Endothelial cell of umbilical vein (primary cell): ENCODE results near the gene SEMA4F. TPM values are rescaled to one million over a fixed set of nuclear protein-coding genes. Genes with fewer than 3 reads are reported as not detected.

Source experiments
- BruUV-seq: library from RNA; stranded (reverse); fragments of 400-500 nt; replicated peaks from 2 replicates; lab custom pipeline; 2021; lab: Mats Ljungman, UMichigan
- CTCF ChIA-PET: fragments of 300-600, 350-600 bp; sonication (Branson Sonifier 250); formaldehyde crosslinking; loops from one replicate; lab custom pipeline; 2021; ENCODE audit warnings: antibody characterized with exemption, inconsistent platforms; lab: Charles Lee
- POLR2A ChIA-PET: fragments of 300-600, 350-600 bp; sonication (Branson Sonifier 250); formaldehyde crosslinking; loops from one replicate; lab custom pipeline; 2021; ENCODE audit warnings: antibody characterized with exemption, inconsistent platforms; lab: Charles Lee
- DNase-seq: peaks from one replicate; pipeline ENCODE4 v3.0.0-alpha.2; 2011; ENCODE audit warnings: low read depth, low spot score
- FAIRE-seq: peaks from 2 replicates; lab custom pipeline; 2011; peaks lifted over from hg19 to GRCh38; lab: Jason Lieb, UNC
- H2AFZ ChIP-seq: 2 replicates; pipeline ENCODE4 v1.6.0; 2012; ENCODE audit warnings: low read depth, low read length, control low read depth, inconsistent platforms
- H3K27ac ChIP-seq: 2 replicates; pipeline ENCODE4 v1.5.1; 2011; ENCODE audit warnings: low read depth, mild to moderate bottlenecking, control low read depth, low read length, moderate library complexity; ENCODE audit not compliant: insufficient read depth
- H3K27me3 ChIP-seq, 2 experiments: 2 replicates each; pipeline versions ENCODE4 v1.6.0 to v1.6.1; 2011; ENCODE audit warnings: low read length in 2 of 2, mixed read lengths in 1 of 2; ENCODE audit not compliant: control insufficient read depth in 2 of 2, insufficient read depth in 2 of 2
- H3K36me3 ChIP-seq, 2 experiments: 2 replicates in 1 of 2; 3 replicates in 1 of 2; pipeline ENCODE4 v1.5.1; 2011; ENCODE audit warnings: low read length in 2 of 2, mild to moderate bottlenecking in 1 of 2, moderate library complexity in 1 of 2; ENCODE audit not compliant: control insufficient read depth in 2 of 2, insufficient read depth in 2 of 2; ENCODE audit errors: extremely low read depth in 1 of 2
- H3K4me1 ChIP-seq: 3 replicates; pipeline ENCODE4 v1.5.1; 2011; ENCODE audit warnings: mild to moderate bottlenecking, low read length; ENCODE audit not compliant: control insufficient read depth, insufficient read depth; ENCODE audit errors: extremely low read depth
- H3K4me2 ChIP-seq: 2 replicates; pipeline ENCODE4 v1.6.1; 2011; ENCODE audit warnings: low read length, control low read depth, mixed read lengths; ENCODE audit not compliant: insufficient read depth
- H3K4me3 ChIP-seq, 3 experiments: fragments of 200-600 bp in 1 of 3; sonication (generic), shearing (Covaris generic) in 1 of 3; replicated peaks in 1 of 3; 2 replicates each; pipeline ENCODE4 v1.5.1; 2011 to 2016; ENCODE audit warnings: control low read depth in 3 of 3, low read length in 3 of 3, mild to moderate bottlenecking in 2 of 3, inconsistent platforms in 1 of 3, low read depth in 1 of 3, moderate library complexity in 1 of 3; ENCODE audit not compliant: insufficient read depth in 1 of 3
- H3K79me2 ChIP-seq: 2 replicates; pipeline ENCODE4 v1.6.0; 2012; ENCODE audit warnings: low read length, inconsistent platforms; ENCODE audit not compliant: control insufficient read depth, insufficient read depth
- H3K9ac ChIP-seq: replicated peaks from 2 replicates; pipeline ENCODE3; 2011; ENCODE audit warnings: low read length, control low read depth; ENCODE audit not compliant: insufficient read depth; ENCODE audit errors: extremely low read depth
- H3K9me1 ChIP-seq: replicated peaks from 3 replicates; pipeline ENCODE4 v1.6.0; 2011; ENCODE audit warnings: mild to moderate bottlenecking, low read length; ENCODE audit not compliant: control insufficient read depth, insufficient read depth; ENCODE audit errors: extremely low read depth
- H3K9me3 ChIP-seq: replicated peaks from 2 replicates; pipeline ENCODE4 v1.5.1; 2012; ENCODE audit warnings: low read length, inconsistent platforms; ENCODE audit not compliant: control insufficient read depth, insufficient read depth
- H4K20me1 ChIP-seq: replicated peaks from 2 replicates; pipeline ENCODE3; 2011; ENCODE audit warnings: mild to moderate bottlenecking, low read length; ENCODE audit not compliant: control insufficient read depth, insufficient read depth; ENCODE audit errors: extremely low read depth
- CTCF ChIP-seq, 2 donors: IDR thresholded peaks; 1 replicate in 1 of 2; 2 replicates in 1 of 2; pipeline ENCODE4 v1.5.1; 2011; ENCODE audit warnings: low read length in 2 of 2, mild to moderate bottlenecking in 2 of 2, moderate library complexity in 2 of 2, control low read depth in 1 of 2, inconsistent platforms in 1 of 2, low read depth in 1 of 2; ENCODE audit not compliant: insufficient read depth in 1 of 2; ENCODE audit errors: extremely low read depth in 1 of 2
- FOS ChIP-seq: IDR thresholded peaks from 2 replicates; pipeline ENCODE4 v1.6.1; 2011; ENCODE audit warnings: mild to moderate bottlenecking, low read length, moderate library complexity, borderline replicate concordance; ENCODE audit not compliant: insufficient read depth
- GATA2 ChIP-seq: IDR thresholded peaks from 2 replicates; pipeline ENCODE4 v1.7.0; 2011; ENCODE audit warnings: low read depth, mild to moderate bottlenecking, moderate library complexity, mixed read lengths, low read length; ENCODE audit not compliant: insufficient read length, insufficient read depth
- MYC ChIP-seq: IDR thresholded peaks from one replicate; pipeline ENCODE4 v1.6.1; 2011; ENCODE audit warnings: mild to moderate bottlenecking, low read depth, low read length
- POLR2A ChIP-seq: IDR thresholded peaks from 2 replicates; pipeline ENCODE4 v1.6.1; 2012; ENCODE audit warnings: low read depth, mild to moderate bottlenecking, control low read depth, low read length
- POLR2AphosphoS5 ChIP-seq: IDR thresholded peaks from 2 replicates; pipeline ENCODE4 v1.6.1; 2012; ENCODE audit warnings: low read depth, mild to moderate bottlenecking, control low read depth, low read length, moderate library complexity; ENCODE audit not compliant: insufficient read depth
- dilution Hi-C: fragments of 300-500 bp; cut with MboI; formaldehyde crosslinking; loops from one replicate; pipeline ENCODE4 v1.15.0; 2019; ENCODE audit warnings: low sequenced_read_pairs; ENCODE audit not compliant: extremely low pct_ligation_motif_present
- intact Hi-C: fragments of 100-400 bp; cut with micrococcal nuclease; formaldehyde crosslinking; loops from one replicate; pipeline ENCODE4 v1.10.0; 2022
- polyA plus RNA-seq, 4 experiments: library from polyadenylated mRNA; depleted of rRNA in 3 of 4; stranded (reverse) in 3 of 4; unstranded in 1 of 4; fragments of >200 nt; gene quantifications; 2 replicates each; pipeline versions ENCODE4 v1.2.1 to v1.2.3, GENCODE V29; 2011 to 2012; ENCODE audit warnings: missing spikeins in 1 of 4
- total RNA-seq: library from RNA; stranded (reverse); gene quantifications from 2 replicates; pipeline ENCODE4 v1.2.3, GENCODE V29; 2021
- TF ChIP-seq, protein P1 (sequence below): IDR thresholded peaks from 2 replicates; pipeline ENCODE4 v1.6.1; 2011; ENCODE audit not compliant: insufficient read depth, insufficient read length

Gene SEMA4F
- total and polyA plus RNA-seq, 2 donors (not counting 3 experiments of a cell fraction or from before 2014, with no cell fraction given) = 5.3 to 6.0 TPM

DNA sequence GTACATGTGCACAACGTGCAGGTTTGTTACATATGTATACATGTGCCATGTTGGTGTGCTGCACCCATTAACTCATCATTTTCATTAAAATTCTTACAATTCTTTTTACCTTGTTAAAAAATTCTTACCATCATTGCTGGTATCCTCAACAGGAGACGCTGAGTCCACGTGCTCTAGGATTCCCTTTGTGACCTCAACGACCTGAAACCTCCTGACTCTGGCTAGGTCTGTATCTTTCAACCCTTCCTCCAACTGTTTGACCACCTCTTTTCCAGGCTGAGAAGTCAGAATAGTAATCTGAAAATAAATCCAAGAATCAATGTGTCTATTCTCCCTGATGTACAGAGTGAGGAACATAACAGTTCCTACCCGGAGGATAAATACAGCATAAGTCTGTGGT, 47.1 kb upstream of the SEMA4F start:
- Histone ChIP-seq H3K9ac (no peak overlapping the region), H3K79me2 (no peaks in the 10 kb centered on the region), H3K4me2 (no peak overlapping the region), H3K4me3 (no peak overlapping the region), H3K9me1 (no peaks in the 10 kb centered on the region), H2AFZ (no peak overlapping the region), H3K9me3 (no peaks in the 10 kb centered on the region), H3K27ac (no peak overlapping the region), H3K4me1 (no peaks in the 10 kb centered on the region), H3K27me3 (peaks cover 6 to 36% of the 10 kb centered on the region in 2 experiments), H4K20me1 (no peaks in the 10 kb centered on the region), H3K36me3 (no peaks in the 10 kb centered on the region)
- dilution Hi-C loops (no loop called here), intact Hi-C loops (no loop called here)
- ChIA-PET CTCF (no interaction called here), POLR2A (no interaction called here)
- no TSS peak for BruUV-seq
- TF ChIP-seq POLR2A (no peak), GATA2 (no peak), CTCF (IDR thresholded peaks at IDR 0.05; ENCODE audit: extremely low read depth in 1 of 2, insufficient read depth in 1 of 2, low read depth in 1 of 2, low read length in 2 of 2) (no peak), FOS (no peak), POLR2AphosphoS5 (no peak), MYC (no peak)
- TF ChIP-seq, protein P1, sequence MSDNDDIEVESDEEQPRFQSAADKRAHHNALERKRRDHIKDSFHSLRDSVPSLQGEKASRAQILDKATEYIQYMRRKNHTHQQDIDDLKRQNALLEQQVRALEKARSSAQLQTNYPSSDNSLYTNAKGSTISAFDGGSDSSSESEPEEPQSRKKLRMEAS = no peak
- FAIRE-seq (no peak), DNase-seq (no peak)
